Astrocyte of the spinal cord (primary cell): Measurements from ENCODE around the gene ACHE.
A peak's percentile ranks its signal among the peaks of the same experiment; 100 is the strongest.

Experiments
- DNase-seq: peaks from one replicate; pipeline ENCODE4 v3.0.0; 2011; ENCODE audit warnings: low read depth, low spot score
- H3K4me3 ChIP-seq: 2 replicates; pipeline ENCODE4 v1.5.1; 2011; ENCODE audit warnings: low read depth, mild to moderate bottlenecking, low read length, moderate library complexity
- CTCF ChIP-seq: IDR thresholded peaks from 2 replicates; pipeline ENCODE4 v1.5.1; 2012; ENCODE audit warnings: low read depth, mild to moderate bottlenecking, low read length, inconsistent platforms
- in situ Hi-C: cut with HindIII; loops from 2 replicates; pipeline ENCODE4 v1.10.0; 2017; ENCODE audit warnings: low sequenced_read_pairs

ACHE gene

DNA sequence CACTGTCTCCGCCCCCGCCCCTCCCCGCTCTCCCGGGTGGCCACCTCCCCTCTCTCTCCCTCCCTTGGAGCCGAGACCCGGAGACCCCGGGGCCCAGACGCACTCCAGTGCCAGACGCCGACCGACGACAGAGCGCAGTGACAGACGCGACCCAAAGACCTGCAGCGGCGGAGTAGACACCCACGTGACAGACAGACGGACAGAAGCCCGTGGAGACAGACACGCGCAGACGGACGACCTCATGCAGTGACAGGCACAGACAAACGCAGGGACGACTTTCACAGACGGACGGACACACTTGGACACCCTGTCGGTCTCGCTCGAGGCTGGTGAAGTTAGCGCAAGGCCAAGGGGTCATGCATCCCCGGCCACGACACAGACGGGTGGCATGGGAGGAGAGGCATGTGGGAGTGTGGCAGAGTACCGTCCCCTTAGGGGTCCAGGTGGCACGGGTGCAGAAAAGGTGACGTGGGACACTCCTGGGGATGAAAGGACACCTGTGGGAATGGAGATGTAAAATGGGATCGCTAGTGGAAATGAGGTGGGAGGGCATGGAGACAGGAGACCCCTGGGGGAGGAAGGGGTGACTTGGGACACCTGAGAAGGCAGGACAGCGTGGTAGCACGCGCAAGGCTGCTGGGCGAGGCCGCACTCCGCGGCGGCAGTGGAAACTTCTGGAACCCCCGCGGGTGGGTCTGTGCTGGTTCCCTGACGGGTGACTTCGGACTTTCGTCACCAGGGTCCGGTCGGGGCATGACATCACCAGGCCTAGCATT is 456 bp upstream of the ACHE start:
- in situ Hi-C loops: no loop called here
- no peak overlapping the region for H3K4me3 ChIP-seq

DNA sequence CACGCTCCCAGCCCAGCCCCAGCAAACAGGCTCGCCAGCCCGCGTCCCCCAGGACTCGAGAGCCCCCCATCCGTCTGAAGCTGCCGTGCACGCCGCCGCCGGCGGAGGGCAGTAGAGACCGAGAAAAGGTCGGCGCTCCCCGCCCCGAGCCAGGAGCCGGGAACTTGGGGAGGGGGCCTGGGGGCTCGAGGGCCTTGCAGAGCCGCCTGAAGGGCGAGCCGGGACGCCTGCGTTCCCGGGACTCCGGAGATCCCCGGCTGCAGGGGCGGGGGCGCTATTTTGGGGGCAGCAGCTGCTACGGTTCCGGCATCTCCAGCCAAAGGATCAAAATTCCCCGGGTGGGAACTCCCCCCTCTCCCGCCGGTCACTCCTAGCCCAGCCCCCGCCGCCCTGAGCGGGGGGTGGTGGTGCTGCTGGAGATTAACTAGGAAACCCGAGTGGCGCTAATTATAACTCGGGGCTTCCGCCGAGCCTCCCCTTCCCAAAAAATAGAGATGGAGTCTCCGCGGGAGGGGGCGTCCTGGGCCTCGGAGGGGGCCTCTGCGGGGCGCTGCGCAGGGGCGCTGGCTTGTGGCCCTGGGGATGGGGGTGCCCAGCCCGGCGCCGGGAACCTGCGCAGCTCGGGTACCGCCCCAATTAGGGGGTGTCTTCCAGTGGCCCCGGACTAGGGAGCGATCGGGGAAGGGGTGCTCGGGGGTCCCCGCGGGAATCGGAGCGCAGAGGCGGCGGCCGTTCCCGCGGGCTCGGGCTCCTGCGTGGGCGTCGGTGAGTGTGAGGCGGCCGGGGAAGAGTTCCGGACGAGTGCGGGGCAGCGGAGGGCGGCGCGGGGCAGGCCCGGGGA is 608 bp downstream of the ACHE start:
- peak; percentile 81 for TF ChIP-seq CTCF
- H3K4me3 ChIP-seq: peak overlapping the region; percentile 32
- in situ Hi-C loops: no loop called here
- no peak for DNase-seq

More for the DNA sequence above, 456 bp upstream of the ACHE start:
- DNase-seq: no peak
- TF ChIP-seq CTCF: no peak

GRCh38 chr7:100893910-100894721 is 1.6 kb downstream of the ACHE start:
- no peak overlapping the region for H3K4me3 ChIP-seq
- in situ Hi-C loops: no loop called here
- no peak for DNase-seq
- TF ChIP-seq CTCF: no peak

DNA sequence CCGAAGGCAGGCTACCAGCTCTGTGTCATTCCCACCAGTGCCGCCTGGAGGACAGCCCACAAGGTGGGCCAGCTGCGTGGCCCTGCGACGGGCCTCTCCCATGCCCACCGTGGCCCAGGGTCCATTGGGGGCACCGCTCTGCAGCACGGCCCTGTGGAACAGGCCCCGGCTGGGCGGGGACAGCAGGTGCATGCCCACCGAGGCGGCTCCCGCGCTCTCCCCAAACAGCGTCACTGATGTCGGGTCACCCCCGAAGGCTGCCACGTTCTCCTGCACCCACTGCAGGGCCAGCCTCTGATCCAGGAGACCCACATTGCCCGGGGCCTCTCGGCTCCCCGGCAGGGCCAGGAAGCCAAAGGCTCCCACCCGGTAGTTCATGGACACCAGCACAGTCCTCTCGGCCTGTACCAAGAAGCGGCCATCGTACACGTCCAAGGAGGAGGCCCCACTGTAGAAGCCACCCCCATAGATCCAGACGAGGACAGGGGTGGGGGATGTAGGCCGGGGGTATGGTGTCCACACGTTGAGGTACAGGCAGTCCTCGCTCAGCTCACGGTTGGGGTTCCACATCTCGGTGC is 2.3 kb downstream of the ACHE start:
- no peak overlapping the region for H3K4me3 ChIP-seq
- in situ Hi-C loops: no loop called here
- TF ChIP-seq CTCF: no peak
- DNase-seq: no peak

DNA sequence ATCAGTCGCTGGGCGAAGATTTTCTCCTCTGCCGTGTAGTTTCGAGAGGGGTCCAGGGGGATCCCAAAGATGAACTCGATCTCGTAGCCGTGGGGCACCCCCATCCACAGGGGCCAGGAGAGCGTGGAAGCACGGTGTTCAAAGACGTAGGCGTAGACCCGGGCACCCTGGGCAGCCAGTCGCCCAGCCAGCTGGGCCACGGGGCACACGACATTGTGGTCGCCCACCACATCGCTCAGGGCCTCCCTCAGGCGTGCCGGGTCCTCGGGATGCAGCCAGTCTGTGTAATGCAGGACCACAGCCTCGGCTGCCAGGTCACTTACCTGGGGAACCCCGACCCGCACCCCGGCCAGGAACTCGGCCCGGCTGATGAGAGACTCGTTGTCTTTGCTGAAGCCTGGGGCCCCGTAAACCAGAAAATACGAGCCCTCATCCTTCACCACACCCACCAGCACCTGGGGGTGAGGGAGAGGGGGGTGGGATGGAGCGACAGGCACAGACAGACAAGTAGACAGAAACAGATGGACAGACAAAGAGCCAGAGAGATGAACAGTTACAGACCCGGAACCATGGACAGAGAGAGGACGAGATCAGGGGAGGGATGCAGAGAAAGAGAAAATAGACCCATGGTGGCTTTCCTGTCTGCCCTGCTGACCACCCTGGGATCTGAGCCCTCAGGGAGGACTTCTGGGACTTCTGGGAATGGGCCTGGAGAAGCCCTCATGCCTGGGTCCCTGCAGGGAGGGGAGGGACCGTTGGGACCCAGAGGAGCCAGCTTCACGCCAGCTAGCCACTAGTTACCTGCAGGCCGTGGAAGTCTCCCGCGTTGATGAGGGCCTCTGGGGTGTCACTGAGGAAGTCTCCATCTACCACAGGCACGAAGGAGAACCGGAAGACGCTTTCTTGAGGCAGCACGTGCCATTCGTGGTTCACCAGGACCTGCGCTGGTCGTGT is 3.0 kb downstream of the ACHE start:
- H3K4me3 ChIP-seq: no peak overlapping the region
- no peak for TF ChIP-seq CTCF
- in situ Hi-C loops: no loop called here
- DNase-seq: no peak
